Fibroblast of mammary gland (primary cell): ENCODE results near the gene DTNBP1.

Experiments used
- DNase-seq: peaks from one replicate; pipeline ENCODE4 v3.0.0-alpha.2; 2010; ENCODE audit warnings: low read depth
- H3K4me3 ChIP-seq: 2 replicates; pipeline ENCODE4 v1.5.1; 2011; ENCODE audit warnings: low read depth, mild to moderate bottlenecking, low read length, moderate library complexity; ENCODE audit not compliant: control insufficient read depth
- TF ChIP-seq, protein P1 (sequence below): conservative IDR thresholded peaks from 2 replicates; pipeline ENCODE4 v1.5.1; 2011; ENCODE audit warnings: low read depth, low read length, inconsistent platforms; ENCODE audit not compliant: control insufficient read depth, insufficient read depth

DTNBP1 gene

DNA sequence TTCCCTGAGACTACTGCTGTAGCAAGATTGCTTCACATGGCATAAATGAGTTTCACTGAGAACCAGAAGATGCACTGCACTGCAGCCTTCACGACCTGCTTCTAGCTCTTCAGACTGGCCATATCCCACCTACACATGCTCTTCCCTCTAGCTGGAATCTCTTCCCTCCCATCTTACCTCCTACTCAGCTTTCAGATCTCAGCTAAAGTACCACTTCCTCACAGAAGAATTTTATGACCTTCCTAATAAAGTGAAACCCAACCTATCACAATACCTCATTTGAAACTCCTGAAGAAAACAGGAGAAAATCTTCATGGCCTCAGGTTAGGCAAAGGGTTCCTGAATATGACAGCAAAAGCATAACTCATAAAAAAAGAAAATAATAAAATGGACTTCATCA is 99.9 kb downstream of the DTNBP1 start:
- DNase-seq: no peak
- no peak overlapping the region for H3K4me3 ChIP-seq
- TF ChIP-seq, protein P1, sequence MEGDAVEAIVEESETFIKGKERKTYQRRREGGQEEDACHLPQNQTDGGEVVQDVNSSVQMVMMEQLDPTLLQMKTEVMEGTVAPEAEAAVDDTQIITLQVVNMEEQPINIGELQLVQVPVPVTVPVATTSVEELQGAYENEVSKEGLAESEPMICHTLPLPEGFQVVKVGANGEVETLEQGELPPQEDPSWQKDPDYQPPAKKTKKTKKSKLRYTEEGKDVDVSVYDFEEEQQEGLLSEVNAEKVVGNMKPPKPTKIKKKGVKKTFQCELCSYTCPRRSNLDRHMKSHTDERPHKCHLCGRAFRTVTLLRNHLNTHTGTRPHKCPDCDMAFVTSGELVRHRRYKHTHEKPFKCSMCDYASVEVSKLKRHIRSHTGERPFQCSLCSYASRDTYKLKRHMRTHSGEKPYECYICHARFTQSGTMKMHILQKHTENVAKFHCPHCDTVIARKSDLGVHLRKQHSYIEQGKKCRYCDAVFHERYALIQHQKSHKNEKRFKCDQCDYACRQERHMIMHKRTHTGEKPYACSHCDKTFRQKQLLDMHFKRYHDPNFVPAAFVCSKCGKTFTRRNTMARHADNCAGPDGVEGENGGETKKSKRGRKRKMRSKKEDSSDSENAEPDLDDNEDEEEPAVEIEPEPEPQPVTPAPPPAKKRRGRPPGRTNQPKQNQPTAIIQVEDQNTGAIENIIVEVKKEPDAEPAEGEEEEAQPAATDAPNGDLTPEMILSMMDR: no peak

DNA sequence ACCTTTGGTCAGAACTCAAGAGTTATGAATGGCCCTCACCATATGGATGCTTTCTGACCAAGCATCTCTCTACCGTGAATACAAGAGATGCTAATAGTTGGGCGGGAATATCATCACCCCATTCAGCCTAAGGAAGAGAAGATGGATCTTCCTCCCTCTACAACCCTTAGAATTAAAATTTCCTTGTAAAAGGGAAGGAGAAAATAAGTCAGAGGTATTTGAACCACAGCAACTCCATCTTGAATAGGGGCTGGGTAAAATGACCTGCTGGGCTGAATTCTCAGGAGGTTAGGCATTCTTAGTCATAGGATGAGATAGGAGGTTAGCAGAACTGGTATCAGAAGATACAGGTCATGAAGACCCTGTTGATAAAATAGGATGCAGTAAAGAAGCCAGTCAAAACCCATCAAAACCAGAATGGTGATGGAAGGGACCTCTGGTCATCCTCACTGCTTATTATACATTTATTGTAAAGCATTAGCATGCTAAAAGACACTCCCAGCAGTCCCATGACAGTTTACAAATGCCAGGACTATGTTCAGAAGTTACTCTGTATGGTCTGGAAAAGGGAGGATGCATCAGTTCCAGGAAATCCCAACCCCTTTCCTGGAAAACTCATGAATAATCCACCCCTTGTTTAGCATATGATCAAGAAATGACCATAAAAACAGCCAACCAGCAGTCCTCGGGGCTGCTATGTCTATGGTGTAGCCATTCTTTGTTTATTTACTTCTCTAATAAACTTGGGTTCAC is 101.2 kb downstream of the DTNBP1 start:
- TF ChIP-seq, protein P1: no peak
- no peak overlapping the region for H3K4me3 ChIP-seq
- peak; percentile 31 for DNase-seq

DNA sequence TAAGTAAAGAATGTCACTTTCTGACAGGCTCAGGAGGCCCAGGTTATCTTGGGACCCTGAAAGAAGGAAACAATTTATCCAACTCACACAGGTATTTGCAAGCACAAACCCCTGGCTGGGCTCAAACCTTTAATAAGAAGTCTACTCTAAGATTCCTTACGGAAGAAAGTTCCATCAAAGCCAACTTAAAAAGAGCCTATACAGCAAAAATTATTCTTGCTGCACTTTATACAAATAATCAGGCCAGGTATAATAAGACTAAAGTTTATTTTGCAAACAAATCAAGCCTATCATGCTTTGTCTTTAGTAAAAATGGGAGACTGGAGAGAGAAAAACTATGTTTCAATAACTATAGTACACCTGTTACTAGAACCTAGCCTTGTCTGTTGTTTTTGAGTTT is 102.1 kb downstream of the DTNBP1 start:
- no peak overlapping the region for H3K4me3 ChIP-seq
- DNase-seq: no peak
- TF ChIP-seq, protein P1: no peak

DNA sequence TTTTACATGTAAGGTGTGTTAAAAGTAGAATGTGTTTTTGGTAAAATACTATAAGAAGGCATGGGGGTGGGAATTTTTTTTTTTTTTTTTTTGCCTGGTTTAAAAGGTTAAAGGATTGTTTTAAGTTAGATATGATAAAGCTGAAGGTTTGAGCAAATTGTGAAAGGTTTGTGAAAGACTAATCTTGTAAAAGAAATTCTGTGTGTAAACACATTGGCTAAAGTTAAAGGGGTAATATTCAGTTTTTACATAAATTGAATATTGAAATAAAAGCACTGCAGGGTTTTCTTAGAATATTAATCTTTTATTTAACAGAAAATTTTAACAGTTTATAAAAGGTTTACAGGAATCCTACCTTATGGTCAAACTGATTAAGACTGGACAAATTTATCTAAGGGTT is 105.7 kb downstream of the DTNBP1 start:
- TF ChIP-seq, protein P1: no peak
- DNase-seq: no peak

DNA sequence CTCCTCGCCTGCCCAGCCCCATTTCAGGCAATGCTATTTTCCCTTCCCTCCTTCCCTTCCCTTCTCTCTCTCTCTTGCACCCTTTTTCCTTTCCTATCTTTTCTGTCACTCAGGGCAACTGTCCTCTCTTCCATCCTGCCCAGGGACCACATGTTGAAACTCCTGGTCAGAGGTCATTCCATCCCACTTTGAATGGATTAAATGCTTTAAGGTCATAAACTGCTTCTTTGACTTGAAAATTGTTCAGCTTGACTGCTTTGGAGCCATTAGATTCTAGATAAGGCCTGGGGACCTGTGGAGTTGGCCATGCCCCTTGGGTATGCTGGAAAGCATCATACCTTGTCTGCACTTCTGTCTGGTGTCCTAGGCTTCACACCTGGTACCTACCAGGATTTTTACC is 106.1 kb downstream of the DTNBP1 start:
- DNase-seq: no peak
- no peak overlapping the region for H3K4me3 ChIP-seq
- TF ChIP-seq, protein P1: no peak

More for the DNA sequence above, 105.7 kb downstream of the DTNBP1 start:
- H3K4me3 ChIP-seq: no peak overlapping the region

DNA sequence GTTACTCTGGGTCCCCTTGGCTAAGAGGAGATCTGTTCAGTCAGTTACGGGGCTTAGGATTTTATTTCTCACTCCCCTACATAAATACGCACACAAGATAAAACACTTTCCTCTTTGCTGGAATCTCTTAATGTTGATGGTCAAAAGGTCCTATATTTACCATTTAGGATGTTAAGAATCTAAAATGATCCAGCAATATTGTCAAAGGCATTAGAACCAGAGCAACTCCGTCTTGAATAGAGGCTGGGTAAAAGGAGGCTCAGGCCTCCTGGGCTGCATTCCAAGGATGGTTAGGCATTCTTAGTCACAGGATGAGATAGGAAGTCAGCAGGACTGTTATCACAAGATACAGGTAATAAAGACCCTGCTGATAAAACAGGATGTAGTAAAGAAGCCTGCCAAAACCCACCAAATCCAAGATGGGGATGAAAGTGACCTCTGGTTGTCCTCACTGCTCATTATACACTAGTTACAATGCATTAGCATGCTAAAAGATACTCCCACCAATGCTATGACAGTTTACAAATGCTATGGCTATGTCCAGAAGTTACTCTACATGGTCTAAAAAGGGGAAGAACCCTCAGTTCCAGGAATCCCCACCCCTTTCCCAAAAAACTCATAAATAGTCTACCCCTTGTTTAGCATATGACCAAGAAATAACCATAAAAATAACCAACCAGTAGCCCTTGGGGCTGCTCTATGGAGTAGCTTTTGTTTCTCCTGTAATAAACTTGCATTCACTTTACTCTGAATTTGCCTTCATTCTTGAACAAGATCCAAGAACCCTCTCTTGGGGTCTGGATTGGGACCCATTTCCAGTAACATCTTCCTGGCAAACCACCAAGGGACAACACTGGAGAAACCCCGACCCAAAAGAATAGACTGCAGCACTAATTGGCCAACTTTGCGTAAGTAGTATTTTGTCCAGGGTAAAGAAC is 107.5 kb downstream of the DTNBP1 start:
- no peak overlapping the region for H3K4me3 ChIP-seq
- DNase-seq: no peak
- TF ChIP-seq, protein P1: no peak
